MCF 10A (cell line): ENCODE data around the gene YPEL2. TPM values are rescaled to one million over a fixed set of nuclear protein-coding genes. Genes with fewer than 3 reads are reported as not detected.

Experiments
- Bru-seq: library from RNA; stranded (reverse); fragments of 400-500 nt; gene quantifications from one replicate; lab custom pipeline; 2021; lab: Mats Ljungman, UMichigan
- BruChase-seq, 2 experiments: library from RNA; stranded (reverse); fragments of 400-500 nt; gene quantifications; one replicate each; lab custom pipeline; 2021; lab: Mats Ljungman, UMichigan
- BruUV-seq: library from RNA; stranded (reverse); fragments of 400-500 nt; replicated peaks from 2 replicates; lab custom pipeline; 2021; lab: Mats Ljungman, UMichigan
- CTCF ChIA-PET: fragments of 300-600 bp; sonication (Branson Sonifier 250); formaldehyde crosslinking; extraction: SDS; loops from one replicate; lab custom pipeline; 2021; ENCODE audit warnings: antibody characterized with exemption, inconsistent platforms; lab: Yijun Ruan, JAX
- POLR2A ChIA-PET: fragments of 300-600, 350-650 bp; sonication (Branson Sonifier 250); formaldehyde crosslinking; extraction: SDS; loops from one replicate; lab custom pipeline; 2020; ENCODE audit warnings: antibody characterized with exemption, inconsistent platforms; lab: Yijun Ruan, JAX
- DNase-seq: peaks from one replicate; pipeline ENCODE4 v3.0.0-alpha.2; 2018; ENCODE audit not compliant: unreplicated experiment
- H3K27ac Mint-ChIP-seq: one replicate; pipeline ENCODE4 v1.8.0; 2022; ENCODE audit warnings: mild to moderate bottlenecking, low read depth, mixed read lengths; ENCODE audit not compliant: unreplicated experiment
- H3K27me3 Mint-ChIP-seq: one replicate; pipeline ENCODE4 v1.8.0; 2022; ENCODE audit warnings: mixed read lengths; ENCODE audit not compliant: insufficient read depth, unreplicated experiment
- H3K36me3 Mint-ChIP-seq: one replicate; pipeline ENCODE4 v1.8.0; 2022; ENCODE audit warnings: mild to moderate bottlenecking, moderate library complexity, mixed read lengths; ENCODE audit not compliant: insufficient read depth, unreplicated experiment
- H3K4me1 Mint-ChIP-seq: one replicate; pipeline ENCODE4 v1.8.0; 2022; ENCODE audit warnings: mixed read lengths; ENCODE audit not compliant: insufficient read depth, unreplicated experiment
- H3K4me3 Mint-ChIP-seq: one replicate; pipeline ENCODE4 v1.8.0; 2022; ENCODE audit warnings: mild to moderate bottlenecking, moderate library complexity, mixed read lengths; ENCODE audit not compliant: unreplicated experiment
- H3K9me3 Mint-ChIP-seq: one replicate; pipeline ENCODE4 v1.8.0; 2022; ENCODE audit warnings: mixed read lengths; ENCODE audit not compliant: unreplicated experiment
- CTCF ChIP-seq: fragments of 200-600 bp; IDR thresholded peaks from one replicate; pipeline ENCODE4 v1.8.0; 2022; ENCODE audit warnings: antibody characterized with exemption, mild to moderate bottlenecking; ENCODE audit not compliant: unreplicated experiment
- intact Hi-C: fragments of 100-400 bp; cut with micrococcal nuclease; formaldehyde crosslinking; loops from 2 replicates; pipeline ENCODE4 v1.14.1; 2022
- long read RNA-seq: library from polyadenylated mRNA; stranded (forward); transcript quantifications from one replicate; pipeline ENCODE4 v2.0.0, GENCODE V29; 2022
- total RNA-seq: library from RNA; stranded (reverse); gene quantifications from 2 replicates; pipeline ENCODE4 v1.2.3, GENCODE V29; 2022

Gene YPEL2
- total RNA-seq (1.9 and 2.1 TPM in 2 replicates), Bru-seq, nascent RNA (percentile 39 among the genes with signal in this experiment), BruChase-seq, experiment 1, labeled RNA remaining after a 6-hour chase (percentile 33 among the genes with signal in this experiment), BruChase-seq, experiment 2, labeled RNA remaining after a 2-hour chase (percentile 41 among the genes with signal in this experiment)
- long read RNA-seq, full-length matches to known transcripts, result 1 of 1 reads
- long read RNA-seq, partial matches to known transcripts, result 0 of 1 reads
- long read RNA-seq, other reads (novel, unspliced or antisense), result 0 of 1 reads

GRCh38 chr17:59331129-59331928 is at the start of gene YPEL2:
YPEL2 (plus strand) TSS chr17:59331655; CDS start chr17:59353410, 21,755 bp downstream.
- intact Hi-C loops, result no loop called here
- H3K27me3 Mint-ChIP-seq, result no peaks in the 10 kb centered on the region
- H3K4me3 Mint-ChIP-seq, result peak within 1 kb of the TSS; percentile 74
- no peak for TF ChIP-seq CTCF
- H3K36me3 Mint-ChIP-seq, result no peaks in the 10 kb centered on the region
- ChIA-PET CTCF (interaction anchor here (1.3 to 2.7 kb wide), 2 partner anchors 15 to 111 kb away, joined by 3 to 14 read pairs; no protein-coding TSS in a partner anchor), POLR2A (interaction anchor here (1.1 kb wide), 1 partner anchor 103 kb away, joined by 5 read pairs; no protein-coding TSS in a partner anchor)
- peaks cover 21% of the 10 kb centered on the region for H3K4me1 Mint-ChIP-seq
- no peaks in the 10 kb centered on the region for H3K9me3 Mint-ChIP-seq
- DNase-seq, result peak; percentile 86
- no TSS peak for BruUV-seq
- no peak within 1 kb of the TSS for H3K27ac Mint-ChIP-seq

DNA sequence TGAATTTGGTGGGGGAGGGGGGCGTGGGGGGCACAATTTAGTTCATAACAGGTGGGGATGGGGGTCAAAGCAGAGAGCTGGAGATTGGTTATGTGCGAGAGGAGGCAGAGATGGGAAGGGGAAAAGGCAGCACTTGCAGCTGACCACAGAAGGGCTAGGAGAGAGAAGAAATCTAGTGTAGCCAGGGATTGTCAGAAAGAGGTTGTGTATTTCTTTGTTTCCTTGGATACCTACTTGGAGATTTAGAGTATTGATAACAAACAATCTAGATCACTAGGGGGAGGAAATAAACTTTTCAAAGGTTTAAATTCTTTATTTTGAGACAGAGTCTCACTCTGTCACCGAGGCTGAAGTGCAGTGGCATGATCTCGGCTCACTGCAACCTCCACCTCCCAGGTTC is 47.1 kb upstream of the YPEL2 start:
- ChIA-PET POLR2A (no interaction called here), CTCF (no interaction called here)
- no TSS peak for BruUV-seq
- no peaks in the 10 kb centered on the region for H3K36me3 Mint-ChIP-seq
- H3K27ac Mint-ChIP-seq, result no peak overlapping the region
- no peaks in the 10 kb centered on the region for H3K9me3 Mint-ChIP-seq
- H3K4me1 Mint-ChIP-seq, result no peaks in the 10 kb centered on the region
- no peak for TF ChIP-seq CTCF
- no peak for DNase-seq
- H3K27me3 Mint-ChIP-seq, result no peaks in the 10 kb centered on the region
- no peak overlapping the region for H3K4me3 Mint-ChIP-seq
- intact Hi-C loops, result no loop called here

- Mint-ChIP-seq H3K4me1 (no peaks in the 10 kb centered on the region), H3K4me3 (no peak overlapping the region), H3K9me3 (no peaks in the 10 kb centered on the region), H3K36me3 (no peaks in the 10 kb centered on the region), H3K27ac (no peak overlapping the region), H3K27me3 (no peaks in the 10 kb centered on the region)
- CTCF ChIA-PET, result no interaction called here
- POLR2A ChIA-PET, result no interaction called here
- no peak for TF ChIP-seq CTCF
- DNase-seq, result peak; percentile 36
- intact Hi-C loops, result no loop called here
- BruUV-seq, result no TSS peak
Observed at GRCh38 chr17:59287452-59287851, 44.0 kb upstream of the YPEL2 start.

- Mint-ChIP-seq H3K4me3 (no peak overlapping the region), H3K4me1 (no peaks in the 10 kb centered on the region)
- POLR2A ChIA-PET, result no interaction called here
Observed at GRCh38 chr17:59287891-59288290, 43.6 kb upstream of the YPEL2 start.

More at GRCh38 chr17:59287891-59288290, 43.6 kb upstream of the YPEL2 start:
- BruUV-seq, result no TSS peak
- intact Hi-C loops, result no loop called here
- CTCF ChIA-PET, result no interaction called here
- DNase-seq, result no peak
- Mint-ChIP-seq H3K9me3 (no peaks in the 10 kb centered on the region), H3K36me3 (no peaks in the 10 kb centered on the region), H3K27me3 (no peaks in the 10 kb centered on the region), H3K27ac (no peak overlapping the region)
- TF ChIP-seq CTCF, result no peak
